HG03457 (cell line): ENCODE results near the gene LRRC30.

Experiments
- ATAC-seq: cut with Tn5 transposase; IDR thresholded peaks from one replicate; pipeline ENCODE4 v1.9.1; 2021; ENCODE audit warnings: moderate number of reproducible peaks; ENCODE audit not compliant: unreplicated experiment

LRRC30 gene

GRCh38 chr18:7236933-7237332, 6.0 kb downstream of the LRRC30 start:
- no peak for ATAC-seq

- no peak for ATAC-seq
Measured at GRCh38 chr18:7237673-7238272, 6.9 kb downstream of the LRRC30 start.

- ATAC-seq, result no peak
Measured at GRCh38 chr18:7242926-7243325, 12.0 kb downstream of the LRRC30 start.

GRCh38 chr18:7248877-7249276, 18.0 kb downstream of the LRRC30 start:
- no peak for ATAC-seq

GRCh38 chr18:7254163-7254562, 23.3 kb downstream of the LRRC30 start:
- no peak for ATAC-seq

- ATAC-seq, result no peak
Measured at GRCh38 chr18:7255054-7255453, 24.2 kb downstream of the LRRC30 start.

- no peak for ATAC-seq
Measured at GRCh38 chr18:7255643-7256042, 24.8 kb downstream of the LRRC30 start.

GRCh38 chr18:7256618-7257425, 25.9 kb downstream of the LRRC30 start:
- ATAC-seq, result no peak

- ATAC-seq, result no peak
Measured at GRCh38 chr18:7257426-7257740, 26.5 kb downstream of the LRRC30 start.

- no peak for ATAC-seq
Measured at GRCh38 chr18:7259475-7259874, 28.6 kb downstream of the LRRC30 start.

- no peak for ATAC-seq
Measured at GRCh38 chr18:7261199-7261598, 30.3 kb downstream of the LRRC30 start.

- no peak for ATAC-seq
Measured at GRCh38 chr18:7267973-7268372, 37.1 kb downstream of the LRRC30 start.

GRCh38 chr18:7269942-7270341, 39.1 kb downstream of the LRRC30 start:
- no peak for ATAC-seq

- no peak for ATAC-seq
Measured at GRCh38 chr18:7272311-7273049, 41.6 kb downstream of the LRRC30 start.

GRCh38 chr18:7273301-7273921, 42.5 kb downstream of the LRRC30 start:
- no peak for ATAC-seq

GRCh38 chr18:7281579-7281978, 50.7 kb downstream of the LRRC30 start:
- no peak for ATAC-seq
